ENCODE results near the gene PSMG3. TPM values are rescaled to one million over a fixed set of nuclear protein-coding genes. Genes with fewer than 3 reads are reported as not detected.

Gene PSMG3
- total RNA-seq, 1 donor from 2014 or later = 19.2 TPM

DNA sequence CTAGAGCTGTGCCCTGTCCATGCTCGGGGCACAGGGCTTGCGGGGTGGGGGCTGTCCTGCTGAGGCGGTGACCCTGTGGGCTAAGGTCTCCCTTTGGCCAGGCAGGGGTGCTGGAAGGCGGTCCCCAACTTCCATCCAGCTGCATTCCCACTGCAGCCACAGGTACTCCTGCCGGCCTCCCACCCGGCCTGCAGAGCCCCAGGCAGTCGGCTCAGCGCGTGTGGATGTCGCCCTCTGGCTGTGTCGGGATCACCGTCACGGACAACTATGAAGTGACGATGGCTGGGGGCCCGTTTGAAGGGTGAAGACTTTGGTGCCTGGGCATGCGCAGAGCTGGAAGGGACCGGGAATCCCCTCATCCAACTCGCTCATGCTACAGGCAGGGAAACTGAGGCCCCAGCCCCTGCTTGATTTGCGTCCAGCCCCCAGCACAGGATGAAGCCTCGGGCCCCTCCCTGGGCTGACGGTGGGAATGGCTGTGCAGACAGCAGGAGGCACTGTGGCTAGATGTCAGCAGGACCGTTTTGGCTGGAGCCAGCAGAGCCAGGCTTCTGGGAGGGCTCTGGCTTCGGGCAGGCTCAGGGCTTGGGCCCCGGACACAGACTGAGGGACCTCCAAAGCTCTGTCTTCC lies 11.5 kb downstream of the PSMG3 start:
- no peak for DNase-seq

DNA sequence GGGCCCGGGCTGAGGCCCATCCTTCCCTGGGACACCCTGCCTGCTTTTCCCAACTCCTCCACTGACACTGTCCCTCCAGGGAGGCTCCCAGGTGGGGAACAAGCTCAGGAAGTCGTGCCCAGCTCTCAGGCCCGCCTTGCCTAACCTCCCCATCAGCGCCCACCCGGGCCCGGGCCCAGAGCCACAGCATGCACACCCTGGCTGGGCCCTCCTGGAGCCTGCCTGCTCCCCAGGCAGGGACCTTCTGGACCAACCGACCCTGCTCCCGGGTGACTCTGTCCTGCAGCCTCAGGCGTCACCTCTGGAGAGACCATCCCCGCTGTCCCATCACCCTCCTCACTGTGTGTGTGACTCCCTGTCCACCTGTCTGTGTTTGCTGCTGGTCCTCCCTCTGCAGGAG lies 12.1 kb downstream of the PSMG3 start:
- DNase-seq = no peak

DNA sequence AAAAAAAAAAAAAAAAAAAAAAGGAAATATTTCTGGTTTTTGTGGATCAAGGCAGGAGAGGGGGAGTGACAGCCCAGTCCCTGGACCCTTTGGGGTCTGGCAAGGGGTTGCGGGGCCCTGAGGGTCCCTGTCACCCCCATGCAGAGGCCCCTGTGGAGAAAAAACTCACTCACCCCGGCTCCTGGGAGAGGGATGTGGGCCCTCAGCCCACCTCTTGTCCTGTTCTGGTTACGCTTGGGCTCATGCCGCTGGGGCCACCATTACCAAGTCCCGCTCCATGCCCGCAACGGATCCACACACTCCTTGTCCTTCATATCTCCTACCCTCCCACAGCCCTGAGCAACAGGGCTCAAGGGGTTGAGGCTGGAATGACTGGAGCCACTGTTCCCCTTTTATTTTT lies 12.8 kb downstream of the PSMG3 start:
- no peak for DNase-seq

GRCh38 chr7:1555813-1556543 lies 13.9 kb downstream of the PSMG3 start, which contains the start of gene TMEM184A:
TSS of gene TMEM184A (minus strand) at chr7:1556205. CDS start at chr7:1555484, 721 bp downstream.
- no peak for DNase-seq

DNA sequence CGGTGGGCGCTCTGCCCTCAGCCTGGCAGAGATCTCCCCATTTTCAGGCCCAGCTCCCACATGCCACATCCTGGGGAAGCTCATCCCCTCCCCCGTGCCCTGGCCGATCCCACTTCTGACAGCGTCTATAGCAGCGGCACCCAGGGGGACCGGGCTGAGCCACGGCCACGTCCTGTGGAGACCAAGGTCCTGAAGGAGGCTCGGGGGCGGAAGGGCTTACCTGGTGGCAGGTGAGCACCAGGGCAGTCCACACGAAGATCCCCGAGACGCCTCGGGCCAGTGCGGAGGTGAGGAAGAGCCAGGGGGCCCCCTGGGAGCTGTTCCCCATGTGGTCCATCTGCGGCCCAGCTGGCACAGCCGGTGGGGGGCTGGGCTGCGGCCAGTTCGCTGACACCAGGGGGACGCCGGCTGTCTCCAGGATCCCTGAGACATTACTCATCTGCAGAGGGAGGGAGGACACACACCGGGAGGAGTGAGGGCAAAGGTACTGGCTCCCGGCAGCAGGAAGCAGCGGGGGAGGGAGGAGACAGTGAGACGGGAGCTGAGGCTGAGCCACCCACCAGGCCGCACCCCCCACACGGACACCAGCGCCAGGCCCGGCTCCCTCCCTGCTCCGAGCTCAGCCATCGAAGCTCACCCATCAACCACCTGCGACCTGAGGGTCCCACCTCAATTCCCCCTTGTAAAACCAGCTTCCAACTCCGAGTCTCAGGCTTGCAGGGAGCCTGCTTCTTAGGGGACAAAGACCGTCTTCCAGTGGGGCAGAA lies 14.6 kb downstream of the PSMG3 start:
- DNase-seq = no peak

- DNase-seq = no peak
Observed at GRCh38 chr7:1554333-1555045, 15.3 kb downstream of the PSMG3 start.

DNA sequence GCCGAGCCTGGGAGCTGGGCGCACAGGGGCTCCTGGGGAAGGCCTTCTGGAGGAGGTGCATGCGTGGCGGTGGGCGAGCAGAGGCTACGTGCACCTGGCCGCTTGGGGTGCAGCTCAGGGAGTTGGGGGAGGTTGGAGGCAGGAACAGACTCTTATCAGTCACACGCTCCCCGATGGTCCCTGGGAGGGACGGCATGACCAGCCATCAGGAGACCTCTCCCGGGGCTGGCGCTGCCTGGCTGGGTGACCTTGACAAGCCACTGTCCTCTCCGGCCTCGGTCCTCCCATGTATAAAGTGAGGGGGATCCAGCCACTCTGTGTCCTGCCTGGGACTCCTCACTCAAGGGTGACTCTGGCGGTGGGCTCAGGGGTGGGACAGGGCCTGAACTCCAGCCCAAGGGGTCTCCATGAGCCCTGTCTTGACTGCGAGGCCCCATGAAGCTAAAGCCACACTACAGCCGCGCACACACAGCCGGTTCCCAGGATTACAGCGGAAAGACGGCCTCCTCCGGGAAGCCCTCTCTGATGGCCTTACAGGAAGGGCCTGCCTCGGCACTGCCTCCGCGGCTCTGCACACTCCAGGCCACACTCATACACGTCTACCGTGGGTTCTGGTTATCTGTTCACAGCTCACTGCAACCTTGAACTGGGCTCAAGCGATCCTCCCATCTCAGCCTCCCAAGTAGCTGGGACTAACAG lies 16.2 kb downstream of the PSMG3 start:
- DNase-seq = no peak

- no peak for DNase-seq
Observed at GRCh38 chr7:1552200-1552599, 17.6 kb downstream of the PSMG3 start.

GRCh38 chr7:1550846-1551155 lies 19.0 kb downstream of the PSMG3 start:
- DNase-seq = no peak

DNA sequence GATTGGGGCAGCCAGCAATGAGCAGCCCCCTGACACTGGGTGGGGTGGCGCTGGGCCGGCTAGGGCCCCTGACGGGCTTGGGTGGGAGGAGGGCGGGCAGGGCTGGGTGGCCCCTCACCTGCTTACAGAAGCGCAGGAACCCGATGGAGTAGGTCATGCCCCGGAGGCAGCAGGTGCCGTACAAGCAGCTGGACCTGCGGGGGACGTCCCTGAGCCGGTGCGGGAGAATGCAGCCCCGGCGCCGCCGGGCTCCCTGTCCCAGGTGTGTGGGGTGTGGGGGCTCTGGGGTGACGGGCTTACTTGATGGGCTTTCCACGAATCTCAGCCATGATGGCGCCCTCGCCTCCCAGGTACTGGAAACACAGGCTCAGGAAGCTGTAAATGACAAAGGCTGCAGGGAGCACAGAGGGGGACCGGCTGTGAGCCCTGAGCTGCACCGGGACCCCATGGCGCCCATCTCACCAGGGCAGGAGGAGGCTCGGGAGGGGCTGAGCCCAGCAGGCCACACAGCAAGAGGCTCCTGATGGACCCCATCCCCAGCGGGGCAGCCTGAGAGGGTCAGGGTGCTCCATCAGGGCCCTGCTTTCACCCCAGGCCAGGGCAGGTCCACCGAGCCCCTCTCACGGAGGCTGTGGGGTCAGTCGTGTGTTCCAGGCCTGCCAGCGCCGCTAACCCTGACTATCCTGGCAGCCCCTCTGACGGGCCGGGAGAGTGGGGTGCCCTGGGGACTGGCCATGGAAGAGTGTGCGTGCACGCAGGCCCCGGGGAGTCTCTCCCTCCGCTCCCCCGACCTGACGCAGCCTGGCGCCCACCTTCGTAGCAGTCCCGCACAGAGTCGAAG lies 19.6 kb downstream of the PSMG3 start:
- DNase-seq = no peak

- no peak for DNase-seq
Observed at GRCh38 chr7:1549357-1550004, 20.4 kb downstream of the PSMG3 start.

DNA sequence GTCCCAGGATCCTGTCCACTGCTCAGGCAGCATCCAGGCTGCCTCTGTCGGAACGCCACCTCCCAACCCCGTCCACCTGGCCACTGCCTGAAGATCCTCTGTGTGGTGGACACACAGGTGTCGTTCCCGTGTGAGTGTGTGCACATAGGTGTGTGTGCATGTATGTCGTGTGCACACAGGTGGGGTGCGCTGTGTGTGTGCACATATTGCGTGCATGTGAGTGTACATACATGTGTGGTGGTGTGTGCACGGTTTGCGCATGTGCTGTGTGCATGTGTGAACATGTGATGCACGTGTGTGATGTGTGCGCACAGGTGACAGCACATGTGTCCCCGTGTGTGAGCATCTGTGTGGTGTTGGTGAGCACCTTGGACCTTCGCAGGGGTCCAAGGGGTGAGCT lies 20.9 kb downstream of the PSMG3 start:
- DNase-seq = no peak

GRCh38 chr7:1548438-1548831 lies 21.4 kb downstream of the PSMG3 start:
- no peak for DNase-seq

DNA sequence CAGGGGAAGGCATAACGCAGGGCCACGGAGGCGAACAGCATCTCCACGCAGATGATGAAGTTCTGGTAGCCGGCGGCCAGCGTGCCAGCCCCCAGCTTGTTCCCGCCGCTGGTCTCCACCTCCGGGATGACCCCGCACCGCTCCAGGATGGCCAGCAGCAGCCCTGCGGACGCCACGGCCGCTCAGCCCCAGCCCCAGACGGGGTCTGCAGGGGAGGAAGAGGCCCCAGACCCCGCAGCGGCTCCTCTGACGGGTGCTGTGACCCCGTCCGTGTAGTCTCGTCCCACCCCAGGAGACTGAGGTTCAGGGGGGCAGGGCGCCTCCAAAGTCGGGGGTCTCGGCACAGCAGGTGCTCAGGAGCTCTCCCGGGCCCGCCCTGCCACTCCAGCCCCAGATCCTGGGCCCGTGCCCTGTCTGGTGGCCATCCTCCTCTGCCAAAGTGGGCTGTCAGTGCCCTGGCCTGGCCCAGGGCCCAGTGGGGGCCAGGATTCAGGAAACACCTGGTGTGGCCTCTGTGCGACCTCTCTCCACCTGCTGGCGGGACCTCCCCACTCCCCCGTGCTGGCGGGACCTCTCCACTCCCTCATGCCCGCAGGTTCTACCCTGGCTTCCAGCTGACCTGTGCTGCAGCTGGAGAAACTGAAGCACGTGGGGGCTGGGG lies 21.9 kb downstream of the PSMG3 start:
- DNase-seq = no peak

DNA sequence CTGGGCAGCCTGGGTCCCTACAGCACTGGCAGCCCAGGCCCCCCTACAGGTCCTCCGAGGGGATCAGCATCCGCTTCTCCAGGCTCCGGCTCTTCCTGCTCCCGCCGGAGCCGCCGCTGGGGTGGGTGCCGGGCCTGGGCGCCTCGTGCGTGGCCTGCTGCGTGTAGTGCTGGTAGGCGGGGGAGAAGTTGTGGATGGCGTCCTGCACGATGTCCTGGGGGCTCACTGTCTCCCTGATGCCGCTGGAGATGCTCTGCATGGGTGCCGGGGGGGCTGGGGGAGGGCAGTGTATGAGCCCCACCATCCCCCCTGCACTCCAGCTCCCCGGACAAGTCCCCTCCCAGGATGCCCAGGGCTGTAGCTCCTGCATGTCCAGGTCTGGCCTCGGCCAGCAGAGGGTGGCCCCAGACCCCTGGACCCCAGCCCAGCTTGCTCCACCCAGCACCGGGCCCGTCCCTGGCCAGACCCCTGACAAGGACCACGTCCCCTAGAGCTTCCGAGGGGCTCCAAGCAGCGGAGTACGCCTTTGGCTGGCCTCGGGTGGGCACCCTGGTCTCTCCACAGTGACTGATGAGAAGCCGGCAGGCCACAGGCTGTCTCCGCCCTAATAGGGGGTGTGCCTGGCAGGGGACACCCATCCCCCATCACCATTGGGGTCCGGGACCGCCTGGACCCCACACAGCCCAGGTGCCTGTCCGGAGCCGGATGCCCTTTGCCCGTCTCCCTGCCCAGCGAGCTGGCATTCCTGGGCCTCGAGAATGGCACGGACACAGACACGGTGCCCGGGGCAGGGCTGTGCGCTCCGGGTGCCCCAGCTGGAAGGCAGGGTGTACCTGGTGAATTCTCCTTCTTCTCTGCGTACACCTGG lies 22.7 kb downstream of the PSMG3 start:
- no peak for DNase-seq

DNA sequence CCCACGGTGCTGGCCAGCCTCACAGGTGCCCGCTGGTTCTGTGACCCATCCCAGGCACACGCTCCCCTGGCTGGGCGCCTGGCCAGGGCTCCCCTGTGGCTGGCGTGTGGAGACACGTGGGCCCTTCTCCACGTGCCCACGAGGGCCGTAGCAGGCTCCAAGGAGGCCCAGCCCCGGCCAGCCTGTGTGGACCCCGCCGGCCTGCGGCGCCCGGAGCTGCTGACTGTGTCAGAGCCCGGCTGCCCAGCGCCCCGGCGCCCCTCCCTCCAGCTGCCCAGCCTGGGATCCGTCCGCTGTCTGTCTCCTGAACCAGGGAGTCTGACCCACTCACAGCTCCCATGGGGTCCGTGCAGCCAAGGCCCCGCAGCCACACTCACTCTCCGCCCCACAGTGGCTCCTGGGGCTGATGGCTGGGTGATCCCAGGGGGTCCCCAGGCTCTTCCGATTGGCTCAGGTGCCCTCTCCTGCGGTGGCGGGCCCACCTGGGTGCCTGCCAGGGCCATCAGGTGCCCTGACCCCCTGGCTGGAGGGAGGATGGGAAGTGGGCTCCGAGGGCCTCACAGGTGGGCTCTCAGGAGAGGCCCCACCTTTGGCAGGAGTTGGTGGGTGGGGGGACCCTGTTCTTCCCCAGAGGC lies 23.4 kb downstream of the PSMG3 start:
- DNase-seq = no peak

DNA sequence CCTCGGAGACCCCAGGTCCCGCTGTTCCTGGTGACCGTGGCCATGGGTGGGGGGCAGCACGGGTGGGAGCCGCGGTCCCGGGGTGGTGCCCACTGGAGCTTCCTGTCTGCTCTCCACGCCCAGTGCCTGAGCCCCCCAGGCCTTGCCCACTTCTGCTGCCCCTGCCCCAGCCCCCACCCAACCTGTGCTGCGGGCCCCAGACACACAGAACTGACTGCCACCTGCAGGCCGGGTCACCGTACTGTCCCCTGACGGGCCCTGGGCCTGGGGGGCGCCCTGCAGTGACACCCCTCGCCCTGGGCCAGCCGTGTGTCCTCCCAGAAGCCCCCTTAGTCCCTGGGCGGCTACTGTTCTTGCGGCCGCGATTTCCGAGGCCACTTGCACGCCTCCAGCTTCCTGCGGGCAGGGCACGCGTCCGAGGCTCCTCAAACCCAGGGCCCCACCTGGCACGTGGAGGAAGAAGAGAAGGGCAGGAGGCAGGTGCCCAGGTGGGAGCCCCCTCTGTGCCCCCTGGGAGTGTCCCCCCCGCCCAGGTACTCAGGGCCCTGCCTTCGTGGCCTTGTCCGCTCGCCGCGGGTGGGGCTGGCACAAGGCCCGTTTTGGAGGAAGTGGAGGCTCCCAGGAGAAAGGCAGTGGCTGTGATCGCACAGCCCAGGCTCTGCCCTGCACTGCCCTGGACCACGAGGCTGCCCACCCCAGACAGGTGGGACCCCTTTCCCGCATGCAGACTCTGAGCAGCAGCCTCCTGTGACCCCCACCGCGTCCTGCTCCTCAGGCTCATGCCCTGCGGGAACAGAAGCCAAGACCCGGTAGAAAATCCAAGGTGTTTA lies 24.2 kb downstream of the PSMG3 start:
- no peak for DNase-seq
